Endothelial cell of umbilical vein (primary cell): ENCODE data around the gene ZKSCAN3. TPM values are rescaled to one million over a fixed set of nuclear protein-coding genes. Genes with fewer than 3 reads are reported as not detected.

Experiments used
- BruUV-seq: library from RNA; stranded (reverse); fragments of 400-500 nt; replicated peaks from 2 replicates; lab custom pipeline; 2021; lab: Mats Ljungman, UMichigan
- CTCF ChIA-PET: fragments of 300-600, 350-600 bp; sonication (Branson Sonifier 250); formaldehyde crosslinking; loops from one replicate; lab custom pipeline; 2021; ENCODE audit warnings: antibody characterized with exemption, inconsistent platforms; lab: Charles Lee
- POLR2A ChIA-PET: fragments of 300-600, 350-600 bp; sonication (Branson Sonifier 250); formaldehyde crosslinking; loops from one replicate; lab custom pipeline; 2021; ENCODE audit warnings: antibody characterized with exemption, inconsistent platforms; lab: Charles Lee
- DNase-seq: peaks from one replicate; pipeline ENCODE4 v3.0.0-alpha.2; 2011; ENCODE audit warnings: low read depth, low spot score
- FAIRE-seq: peaks from 2 replicates; lab custom pipeline; 2011; peaks lifted over from hg19 to GRCh38; lab: Jason Lieb, UNC
- H2AFZ ChIP-seq: 2 replicates; pipeline ENCODE4 v1.6.0; 2012; ENCODE audit warnings: low read depth, low read length, control low read depth, inconsistent platforms
- H3K27ac ChIP-seq: 2 replicates; pipeline ENCODE4 v1.5.1; 2011; ENCODE audit warnings: low read depth, mild to moderate bottlenecking, control low read depth, low read length, moderate library complexity; ENCODE audit not compliant: insufficient read depth
- H3K27me3 ChIP-seq, 2 experiments: 2 replicates each; pipeline versions ENCODE4 v1.6.0 to v1.6.1; 2011; ENCODE audit warnings: low read length in 2 of 2, mixed read lengths in 1 of 2; ENCODE audit not compliant: control insufficient read depth in 2 of 2, insufficient read depth in 2 of 2
- H3K36me3 ChIP-seq, 2 experiments: 2 replicates in 1 of 2; 3 replicates in 1 of 2; pipeline ENCODE4 v1.5.1; 2011; ENCODE audit warnings: low read length in 2 of 2, mild to moderate bottlenecking in 1 of 2, moderate library complexity in 1 of 2; ENCODE audit not compliant: control insufficient read depth in 2 of 2, insufficient read depth in 2 of 2; ENCODE audit errors: extremely low read depth in 1 of 2
- H3K4me1 ChIP-seq: 3 replicates; pipeline ENCODE4 v1.5.1; 2011; ENCODE audit warnings: mild to moderate bottlenecking, low read length; ENCODE audit not compliant: control insufficient read depth, insufficient read depth; ENCODE audit errors: extremely low read depth
- H3K4me2 ChIP-seq: 2 replicates; pipeline ENCODE4 v1.6.1; 2011; ENCODE audit warnings: low read length, control low read depth, mixed read lengths; ENCODE audit not compliant: insufficient read depth
- H3K4me3 ChIP-seq, 3 experiments: fragments of 200-600 bp in 1 of 3; sonication (generic), shearing (Covaris generic) in 1 of 3; replicated peaks in 1 of 3; 2 replicates each; pipeline ENCODE4 v1.5.1; 2011 to 2016; ENCODE audit warnings: control low read depth in 3 of 3, low read length in 3 of 3, mild to moderate bottlenecking in 2 of 3, inconsistent platforms in 1 of 3, low read depth in 1 of 3, moderate library complexity in 1 of 3; ENCODE audit not compliant: insufficient read depth in 1 of 3
- H3K79me2 ChIP-seq: 2 replicates; pipeline ENCODE4 v1.6.0; 2012; ENCODE audit warnings: low read length, inconsistent platforms; ENCODE audit not compliant: control insufficient read depth, insufficient read depth
- H3K9ac ChIP-seq: replicated peaks from 2 replicates; pipeline ENCODE3; 2011; ENCODE audit warnings: low read length, control low read depth; ENCODE audit not compliant: insufficient read depth; ENCODE audit errors: extremely low read depth
- H3K9me1 ChIP-seq: replicated peaks from 3 replicates; pipeline ENCODE4 v1.6.0; 2011; ENCODE audit warnings: mild to moderate bottlenecking, low read length; ENCODE audit not compliant: control insufficient read depth, insufficient read depth; ENCODE audit errors: extremely low read depth
- H3K9me3 ChIP-seq: replicated peaks from 2 replicates; pipeline ENCODE4 v1.5.1; 2012; ENCODE audit warnings: low read length, inconsistent platforms; ENCODE audit not compliant: control insufficient read depth, insufficient read depth
- H4K20me1 ChIP-seq: replicated peaks from 2 replicates; pipeline ENCODE3; 2011; ENCODE audit warnings: mild to moderate bottlenecking, low read length; ENCODE audit not compliant: control insufficient read depth, insufficient read depth; ENCODE audit errors: extremely low read depth
- EZH2 ChIP-seq: IDR thresholded peaks from 2 replicates; pipeline ENCODE4 v1.6.1; 2012; ENCODE audit warnings: borderline replicate concordance, low read depth, mild to moderate bottlenecking, moderate library complexity, low read length, inconsistent platforms; ENCODE audit not compliant: severe bottlenecking
- FOS ChIP-seq: IDR thresholded peaks from 2 replicates; pipeline ENCODE4 v1.6.1; 2011; ENCODE audit warnings: mild to moderate bottlenecking, low read length, moderate library complexity, borderline replicate concordance; ENCODE audit not compliant: insufficient read depth
- GATA2 ChIP-seq: IDR thresholded peaks from 2 replicates; pipeline ENCODE4 v1.7.0; 2011; ENCODE audit warnings: low read depth, mild to moderate bottlenecking, moderate library complexity, mixed read lengths, low read length; ENCODE audit not compliant: insufficient read length, insufficient read depth
- JUN ChIP-seq: IDR thresholded peaks from 2 replicates; pipeline ENCODE4 v1.6.1; 2011; ENCODE audit warnings: borderline replicate concordance, low read depth; ENCODE audit not compliant: insufficient read length, insufficient read depth
- MYC ChIP-seq: IDR thresholded peaks from one replicate; pipeline ENCODE4 v1.6.1; 2011; ENCODE audit warnings: mild to moderate bottlenecking, low read depth, low read length
- POLR2A ChIP-seq: IDR thresholded peaks from 2 replicates; pipeline ENCODE4 v1.6.1; 2012; ENCODE audit warnings: low read depth, mild to moderate bottlenecking, control low read depth, low read length
- POLR2AphosphoS5 ChIP-seq: IDR thresholded peaks from 2 replicates; pipeline ENCODE4 v1.6.1; 2012; ENCODE audit warnings: low read depth, mild to moderate bottlenecking, control low read depth, low read length, moderate library complexity; ENCODE audit not compliant: insufficient read depth
- dilution Hi-C: fragments of 300-500 bp; cut with MboI; formaldehyde crosslinking; loops from one replicate; pipeline ENCODE4 v1.15.0; 2019; ENCODE audit warnings: low sequenced_read_pairs; ENCODE audit not compliant: extremely low pct_ligation_motif_present
- intact Hi-C: fragments of 100-400 bp; cut with micrococcal nuclease; formaldehyde crosslinking; loops from one replicate; pipeline ENCODE4 v1.10.0; 2022
- polyA plus RNA-seq, 4 experiments: library from polyadenylated mRNA; depleted of rRNA in 3 of 4; stranded (reverse) in 3 of 4; unstranded in 1 of 4; fragments of >200 nt; gene quantifications; 2 replicates each; pipeline versions ENCODE4 v1.2.1 to v1.2.3, GENCODE V29; 2011 to 2012; ENCODE audit warnings: missing spikeins in 1 of 4
- total RNA-seq: library from RNA; stranded (reverse); gene quantifications from 2 replicates; pipeline ENCODE4 v1.2.3, GENCODE V29; 2021
- TF ChIP-seq, protein P1 (sequence below), 2 donors: IDR thresholded peaks; 1 replicate in 1 of 2; 2 replicates in 1 of 2; pipeline ENCODE4 v1.5.1; 2011; ENCODE audit warnings: low read length in 2 of 2, mild to moderate bottlenecking in 2 of 2, moderate library complexity in 2 of 2, control low read depth in 1 of 2, inconsistent platforms in 1 of 2, low read depth in 1 of 2; ENCODE audit not compliant: insufficient read depth in 1 of 2; ENCODE audit errors: extremely low read depth in 1 of 2
- TF ChIP-seq, protein P2 (sequence below): IDR thresholded peaks from 2 replicates; pipeline ENCODE4 v1.6.1; 2011; ENCODE audit not compliant: insufficient read depth, insufficient read length

Gene ZKSCAN3
- total and polyA plus RNA-seq, 2 donors (not counting 3 experiments of a cell fraction or from before 2014, with no cell fraction given), result 2.5 to 6.9 TPM

DNA sequence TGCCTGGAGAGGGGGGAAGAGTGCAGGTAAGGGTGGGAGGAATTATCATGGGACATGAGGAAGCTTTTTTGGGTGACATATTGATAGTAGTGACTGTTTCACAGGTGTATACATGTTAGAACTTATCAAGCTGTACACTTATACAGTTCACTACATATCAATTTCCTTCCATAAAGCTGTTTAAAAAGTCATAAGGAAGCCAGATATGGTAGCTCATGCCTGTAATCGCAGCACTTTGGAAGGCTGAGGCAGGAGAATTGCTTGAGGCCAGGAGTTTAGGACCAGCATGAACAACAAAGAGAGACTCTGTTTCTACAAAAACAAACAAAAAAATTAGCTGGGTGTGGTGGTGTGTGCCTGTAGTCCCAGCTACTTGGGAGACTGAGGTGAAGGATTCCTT lies 28.1 kb downstream of the ZKSCAN3 start:
- peaks cover 3% of the 10 kb centered on the region for H3K4me1 ChIP-seq
- dilution Hi-C loops (no loop called here), intact Hi-C loops (no loop called here)
- no peaks in the 10 kb centered on the region for H3K9me3 ChIP-seq
- no peak for DNase-seq
- H3K27me3 ChIP-seq, result no peaks in the 10 kb centered on the region
- no peak overlapping the region for H3K27ac ChIP-seq
- no peaks in the 10 kb centered on the region for H3K9me1 ChIP-seq
- no peak for FAIRE-seq
- H3K9ac ChIP-seq, result no peak overlapping the region
- ChIA-PET CTCF (interaction anchor here (1.3 kb wide), 1 partner anchor 22 kb away, joined by 3 read pairs; no protein-coding TSS in a partner anchor), POLR2A (no interaction called here)
- no TSS peak for BruUV-seq
- no peak overlapping the region for H3K4me2 ChIP-seq
- no peaks in the 10 kb centered on the region for H4K20me1 ChIP-seq
- no peak overlapping the region for H2AFZ ChIP-seq
- H3K36me3 ChIP-seq, result peaks cover 4 to 9% of the 10 kb centered on the region in 2 experiments
- H3K79me2 ChIP-seq, result no peaks in the 10 kb centered on the region
- TF ChIP-seq, protein P1, sequence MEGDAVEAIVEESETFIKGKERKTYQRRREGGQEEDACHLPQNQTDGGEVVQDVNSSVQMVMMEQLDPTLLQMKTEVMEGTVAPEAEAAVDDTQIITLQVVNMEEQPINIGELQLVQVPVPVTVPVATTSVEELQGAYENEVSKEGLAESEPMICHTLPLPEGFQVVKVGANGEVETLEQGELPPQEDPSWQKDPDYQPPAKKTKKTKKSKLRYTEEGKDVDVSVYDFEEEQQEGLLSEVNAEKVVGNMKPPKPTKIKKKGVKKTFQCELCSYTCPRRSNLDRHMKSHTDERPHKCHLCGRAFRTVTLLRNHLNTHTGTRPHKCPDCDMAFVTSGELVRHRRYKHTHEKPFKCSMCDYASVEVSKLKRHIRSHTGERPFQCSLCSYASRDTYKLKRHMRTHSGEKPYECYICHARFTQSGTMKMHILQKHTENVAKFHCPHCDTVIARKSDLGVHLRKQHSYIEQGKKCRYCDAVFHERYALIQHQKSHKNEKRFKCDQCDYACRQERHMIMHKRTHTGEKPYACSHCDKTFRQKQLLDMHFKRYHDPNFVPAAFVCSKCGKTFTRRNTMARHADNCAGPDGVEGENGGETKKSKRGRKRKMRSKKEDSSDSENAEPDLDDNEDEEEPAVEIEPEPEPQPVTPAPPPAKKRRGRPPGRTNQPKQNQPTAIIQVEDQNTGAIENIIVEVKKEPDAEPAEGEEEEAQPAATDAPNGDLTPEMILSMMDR (IDR thresholded peaks at IDR 0.05; ENCODE audit: extremely low read depth in 1 of 2, insufficient read depth in 1 of 2, low read depth in 1 of 2, low read length in 2 of 2), result no peak
- TF ChIP-seq POLR2AphosphoS5, result no peak
- no peak for TF ChIP-seq EZH2
- TF ChIP-seq POLR2A, result no peak
- TF ChIP-seq MYC, result no peak
- TF ChIP-seq, protein P2, sequence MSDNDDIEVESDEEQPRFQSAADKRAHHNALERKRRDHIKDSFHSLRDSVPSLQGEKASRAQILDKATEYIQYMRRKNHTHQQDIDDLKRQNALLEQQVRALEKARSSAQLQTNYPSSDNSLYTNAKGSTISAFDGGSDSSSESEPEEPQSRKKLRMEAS, result no peak
- H3K4me3 ChIP-seq, result no peak overlapping the region

DNA sequence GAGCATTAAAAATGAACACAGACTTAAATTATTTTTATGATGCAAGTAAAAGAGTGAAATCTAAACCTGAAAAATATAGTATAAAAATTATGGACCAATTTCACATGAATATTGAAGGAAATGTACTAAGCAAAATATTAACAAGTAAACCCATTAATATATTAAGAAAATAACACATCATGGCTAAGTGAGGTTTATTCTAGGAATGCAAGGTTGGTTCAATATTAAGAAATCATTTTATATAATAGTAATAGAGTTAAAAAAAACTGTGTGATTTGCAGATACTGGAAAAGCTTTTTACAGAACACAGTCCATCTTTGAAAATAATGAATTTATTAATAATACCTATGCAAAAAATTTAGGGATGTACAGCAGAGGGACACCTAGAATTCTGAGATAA lies 28.9 kb downstream of the ZKSCAN3 start:
- FAIRE-seq (no peak), DNase-seq (no peak)
- BruUV-seq, result no TSS peak
- dilution Hi-C loops (no loop called here), intact Hi-C loops (no loop called here)
- ChIA-PET CTCF (no interaction called here), POLR2A (no interaction called here)
- peaks cover 4 to 9% of the 10 kb centered on the region in 2 experiments for H3K36me3 ChIP-seq
- no peaks in the 10 kb centered on the region for H3K9me1 ChIP-seq
- H3K79me2 ChIP-seq, result no peaks in the 10 kb centered on the region
- no peaks in the 10 kb centered on the region for H3K9me3 ChIP-seq
- H3K4me1 ChIP-seq, result peaks cover 8% of the 10 kb centered on the region
- H3K4me2 ChIP-seq, result no peak overlapping the region
- H4K20me1 ChIP-seq, result no peaks in the 10 kb centered on the region
- H3K27me3 ChIP-seq, result no peaks in the 10 kb centered on the region
- TF ChIP-seq, protein P1 (IDR thresholded peaks at IDR 0.05; ENCODE audit: extremely low read depth in 1 of 2, insufficient read depth in 1 of 2, low read depth in 1 of 2, low read length in 2 of 2), result no peak
- TF ChIP-seq MYC (no peak), FOS (no peak), GATA2 (no peak), EZH2 (no peak), POLR2AphosphoS5 (no peak), JUN (no peak), POLR2A (no peak)
- TF ChIP-seq, protein P2, result no peak
- H3K4me3 ChIP-seq, result no peak overlapping the region
- H3K27ac ChIP-seq, result no peak overlapping the region
- H3K9ac ChIP-seq, result no peak overlapping the region
- H2AFZ ChIP-seq, result no peak overlapping the region
